ENCODE results near the gene TMEM63A.

DNA sequence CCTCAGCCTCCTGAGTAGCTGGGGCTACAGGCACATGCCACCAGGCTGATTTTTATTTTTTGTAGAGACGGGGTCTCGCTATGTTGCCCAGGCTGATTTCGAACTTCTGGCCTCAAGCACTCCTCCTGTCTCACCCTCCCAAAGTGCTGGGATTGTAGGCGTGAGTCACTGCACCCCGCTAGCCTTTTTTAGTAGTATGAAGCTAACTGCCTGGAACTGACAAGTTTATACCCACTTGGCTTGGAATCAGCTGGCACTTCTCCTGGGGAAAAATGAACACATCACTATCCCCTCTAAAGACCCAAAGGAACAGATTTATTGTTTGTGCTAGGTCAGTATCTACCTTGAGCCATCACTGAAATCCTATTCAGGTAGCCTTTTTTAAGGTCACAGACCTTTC, 19.0 kb downstream of the TMEM63A start:
- TF ChIP-seq POLR2A (IDR thresholded peaks at IDR 0.05; ENCODE audit: low read depth, low read length) (no peak), TAF1 (IDR thresholded peaks at IDR 0.05; ENCODE audit: low read depth, low read length) (no peak), POLR2AphosphoS5 (IDR thresholded peaks at IDR 0.05; ENCODE audit: low read depth, low read length) (no peak), PAX5 (IDR thresholded peaks at IDR 0.05; ENCODE audit: insufficient read depth, low read length, severe bottlenecking) (no peak), SPI1 (IDR thresholded peaks at IDR 0.05; ENCODE audit: low read depth, low read length) (no peak)

All from GM12891 (cell line).